ENCODE measurements around the gene PLPPR1. TPM values are rescaled to one million over a fixed set of nuclear protein-coding genes. Genes with fewer than 3 reads are reported as not detected.
"Not testable (repeated sequence)": the region's sequence is repeated elsewhere in the genome, so short reads cannot be mapped to it uniquely, and the experiment has no call there.

The PLPPR1 gene
- total RNA-seq, 4 donors from 2014 or later, result not detected

GRCh38 chr9:101325053-101325452, 296.5 kb downstream of the PLPPR1 start:
- DNase-seq (ENCODE audit: low spot score) (no peak), ATAC-seq (ENCODE audit: low FRiP score) (no peak)
- TF ChIP-seq CTCF (IDR thresholded peaks at IDR 0.05), result no peak

GRCh38 chr9:101326035-101326434, 297.5 kb downstream of the PLPPR1 start:
- TF ChIP-seq CTCF (IDR thresholded peaks at IDR 0.05), result no peak
- DNase-seq (ENCODE audit: low spot score), result no peak
- ATAC-seq (ENCODE audit: low FRiP score), result no peak

GRCh38 chr9:101326501-101326900, 298.0 kb downstream of the PLPPR1 start:
- ATAC-seq (ENCODE audit: low FRiP score) (peak; percentile 41), DNase-seq (ENCODE audit: low spot score) (no peak)
- TF ChIP-seq CTCF (IDR thresholded peaks at IDR 0.05), result no peak

GRCh38 chr9:101327422-101327909, 298.9 kb downstream of the PLPPR1 start:
- not testable (repeated sequence) for ATAC-seq (ENCODE audit: low FRiP score); DNase-seq (ENCODE audit: low spot score)

- TF ChIP-seq CTCF (IDR thresholded peaks at IDR 0.05), result no peak
- no peak for ATAC-seq (ENCODE audit: low FRiP score)
- DNase-seq (ENCODE audit: low spot score), result no peak
Measured at GRCh38 chr9:101332362-101332761, 303.8 kb downstream of the PLPPR1 start.

GRCh38 chr9:101333490-101333889, 305.0 kb downstream of the PLPPR1 start:
- no peak for TF ChIP-seq CTCF (IDR thresholded peaks at IDR 0.05)
- no peak for ATAC-seq (ENCODE audit: low FRiP score)
- no peak for DNase-seq (ENCODE audit: low spot score)

- TF ChIP-seq CTCF (IDR thresholded peaks at IDR 0.05), result no peak
- DNase-seq (ENCODE audit: low spot score), result no peak
- no peak for ATAC-seq (ENCODE audit: low FRiP score)
Measured at GRCh38 chr9:101333926-101334702, 305.6 kb downstream of the PLPPR1 start.
